B cell (primary cell): ENCODE data around the gene PTPRE. TPM values are rescaled to one million over a fixed set of nuclear protein-coding genes. Genes with fewer than 3 reads are reported as not detected.

Experiments
- ATAC-seq: fragments of 200-7000 bp; cut with Tn5 transposase; one replicate; pipeline ENCODE4 v1.10.0; 2021; ENCODE audit warnings: low read depth, mild to moderate bottlenecking, moderate number of reproducible peaks, moderate library complexity
- CTCF ChIA-PET: fragments of 350-600 bp; sonication (Branson Sonifier 250); formaldehyde crosslinking; loops from one replicate; lab custom pipeline; 2021; ENCODE audit warnings: antibody characterized with exemption, inconsistent platforms; lab: Charles Lee
- POLR2A ChIA-PET: fragments of 350-600 bp; sonication (Branson Sonifier 250); formaldehyde crosslinking; loops from one replicate; lab custom pipeline; 2021; ENCODE audit warnings: antibody characterized with exemption; lab: Charles Lee
- DNase-seq: peaks from one replicate; pipeline ENCODE4 v3.0.0; 2013
- H2AFZ ChIP-seq: 2 replicates; pipeline ENCODE4 v1.6.1; 2012; ENCODE audit warnings: mild to moderate bottlenecking, low read depth, low read length; ENCODE audit not compliant: insufficient read depth, poor library complexity, severe bottlenecking
- H3K27ac ChIP-seq, 2 donors: 1 replicate in 1 of 2; 2 replicates in 1 of 2; pipeline ENCODE4 v1.5.1; 2012 to 2013; ENCODE audit warnings: low read length in 2 of 2, mild to moderate bottlenecking in 2 of 2, moderate library complexity in 1 of 2
- H3K27me3 ChIP-seq, 4 experiments: fragments of 200-600 bp in 1 of 4; sonication (generic) in 1 of 4; replicated peaks in 1 of 4; 1 replicate in 2 of 4; 2 replicates in 2 of 4; pipeline versions ENCODE4 v1.6.1 to v1.7.0; 2013 to 2016; ENCODE audit warnings: low read length in 3 of 4, mild to moderate bottlenecking in 2 of 4, mixed read lengths in 1 of 4, moderate library complexity in 1 of 4; ENCODE audit not compliant: insufficient read depth in 4 of 4, control insufficient read depth in 3 of 4; ENCODE audit errors: control extremely low read depth in 1 of 4
- H3K36me3 ChIP-seq, 2 experiments: replicated peaks in 1 of 2; 1 replicate in 1 of 2; 2 replicates in 1 of 2; pipeline versions ENCODE4 v1.6.1 to v1.7.1; 2013; ENCODE audit warnings: low read length in 1 of 2; ENCODE audit not compliant: insufficient read depth in 2 of 2, control insufficient read depth in 1 of 2; ENCODE audit errors: control extremely low read depth in 1 of 2, extremely low read depth in 1 of 2
- H3K4me1 ChIP-seq, 2 donors: fragments of 200-600 bp in 1 of 2; sonication (generic) in 1 of 2; 1 replicate in 1 of 2; 2 replicates in 1 of 2; pipeline versions ENCODE4 v1.5.1 to v1.6.1; 2013 to 2017; ENCODE audit warnings: low read length in 2 of 2; ENCODE audit not compliant: control insufficient read depth in 2 of 2, insufficient read depth in 2 of 2
- H3K4me2 ChIP-seq: replicated peaks from 2 replicates; pipeline ENCODE3; 2012; ENCODE audit warnings: mild to moderate bottlenecking, low read depth, low read length; ENCODE audit not compliant: poor library complexity, severe bottlenecking
- H3K4me3 ChIP-seq, 5 experiments: fragments of 200-600 bp in 1 of 5; sonication (generic) in 1 of 5; 1 replicate in 3 of 5; 2 replicates in 2 of 5; pipeline versions ENCODE4 v1.5.1 to v1.7.0; 2011 to 2016; ENCODE audit warnings: low read length in 4 of 5, mild to moderate bottlenecking in 4 of 5, low read depth in 2 of 5, control low read depth in 1 of 5, moderate library complexity in 1 of 5; ENCODE audit not compliant: insufficient read depth in 1 of 5; ENCODE audit errors: control extremely low read depth in 1 of 5, extremely low read depth in 1 of 5
- H3K79me2 ChIP-seq: fragments of 200-600 bp; sonication (generic); one replicate; pipeline ENCODE4 v1.6.0; 2016; ENCODE audit warnings: low read length; ENCODE audit not compliant: control insufficient read depth, insufficient read depth
- H3K9ac ChIP-seq: fragments of 200-600 bp; sonication (generic); 2 replicates; pipeline ENCODE4 v1.6.1; 2017; ENCODE audit warnings: mild to moderate bottlenecking, low read length, moderate library complexity
- H3K9me3 ChIP-seq, 3 donors: one replicate each; pipeline versions ENCODE4 v1.6.1 to v1.7.1; 2013; ENCODE audit warnings: low read length in 2 of 3; ENCODE audit not compliant: control insufficient read depth in 2 of 3, insufficient read depth in 1 of 3; ENCODE audit errors: control extremely low read depth in 1 of 3
- H4K20me1 ChIP-seq: 2 replicates; pipeline ENCODE4 v1.6.0; 2012; ENCODE audit warnings: mild to moderate bottlenecking, low read length; ENCODE audit not compliant: insufficient read depth, control insufficient read depth, poor library complexity, severe bottlenecking
- H3K27ac Mint-ChIP-seq: one replicate; pipeline ENCODE4 v1.8.0; 2021; ENCODE audit warnings: mixed read lengths
- H3K27me3 Mint-ChIP-seq: one replicate; pipeline ENCODE4 v1.8.0; 2021; ENCODE audit warnings: mixed read lengths
- H3K4me1 Mint-ChIP-seq: one replicate; pipeline ENCODE4 v1.8.0; 2021; ENCODE audit warnings: mixed read lengths
- H3K4me3 Mint-ChIP-seq: one replicate; pipeline ENCODE4 v1.8.0; 2021; ENCODE audit warnings: mixed read lengths
- H3K9me3 Mint-ChIP-seq: one replicate; pipeline ENCODE4 v1.8.0; 2022; ENCODE audit warnings: mixed read lengths; ENCODE audit not compliant: insufficient read depth
- EZH2 ChIP-seq: IDR thresholded peaks from 2 replicates; pipeline ENCODE4 v1.6.1; 2012; ENCODE audit warnings: borderline replicate concordance, low read depth, mild to moderate bottlenecking, moderate library complexity, low read length; ENCODE audit not compliant: insufficient read depth, poor library complexity, severe bottlenecking
- WGBS: methylation state at CpG from one replicate; pipeline ENCODE4 v1.1.5; 2013; ENCODE audit warnings: missing lambda C conversion rate; ENCODE audit not compliant: insufficient coverage; 5-methylcytosine and 5-hydroxymethylcytosine counted together
- intact Hi-C: fragments of 100-400 bp; cut with micrococcal nuclease; formaldehyde crosslinking; loops from one replicate; pipeline ENCODE4 v1.10.0; 2022
- polyA plus RNA-seq: library from polyadenylated mRNA; depleted of rRNA; stranded (reverse); fragments of >200 nt; gene quantifications from 2 replicates; pipeline ENCODE4 v1.2.3, GENCODE V29; 2012
- total RNA-seq, 2 donors: library from RNA; stranded (reverse); fragments of 120-200 nt in 1 of 2; gene quantifications; 1 replicate in 1 of 2; 2 replicates in 1 of 2; pipeline versions ENCODE4 v1.2.3 to v1.2.4, GENCODE V29; 2013 to 2022
- TF ChIP-seq, protein P1 (sequence below): fragments of 200-600 bp; IDR thresholded peaks from one replicate; pipeline ENCODE4 v1.8.0; 2022; ENCODE audit warnings: antibody characterized with exemption, mild to moderate bottlenecking

PTPRE gene
- total and polyA plus RNA-seq, 2 donors (not counting 1 experiment from before 2014, with no cell fraction given), result 6.6 to 32.7 TPM

DNA sequence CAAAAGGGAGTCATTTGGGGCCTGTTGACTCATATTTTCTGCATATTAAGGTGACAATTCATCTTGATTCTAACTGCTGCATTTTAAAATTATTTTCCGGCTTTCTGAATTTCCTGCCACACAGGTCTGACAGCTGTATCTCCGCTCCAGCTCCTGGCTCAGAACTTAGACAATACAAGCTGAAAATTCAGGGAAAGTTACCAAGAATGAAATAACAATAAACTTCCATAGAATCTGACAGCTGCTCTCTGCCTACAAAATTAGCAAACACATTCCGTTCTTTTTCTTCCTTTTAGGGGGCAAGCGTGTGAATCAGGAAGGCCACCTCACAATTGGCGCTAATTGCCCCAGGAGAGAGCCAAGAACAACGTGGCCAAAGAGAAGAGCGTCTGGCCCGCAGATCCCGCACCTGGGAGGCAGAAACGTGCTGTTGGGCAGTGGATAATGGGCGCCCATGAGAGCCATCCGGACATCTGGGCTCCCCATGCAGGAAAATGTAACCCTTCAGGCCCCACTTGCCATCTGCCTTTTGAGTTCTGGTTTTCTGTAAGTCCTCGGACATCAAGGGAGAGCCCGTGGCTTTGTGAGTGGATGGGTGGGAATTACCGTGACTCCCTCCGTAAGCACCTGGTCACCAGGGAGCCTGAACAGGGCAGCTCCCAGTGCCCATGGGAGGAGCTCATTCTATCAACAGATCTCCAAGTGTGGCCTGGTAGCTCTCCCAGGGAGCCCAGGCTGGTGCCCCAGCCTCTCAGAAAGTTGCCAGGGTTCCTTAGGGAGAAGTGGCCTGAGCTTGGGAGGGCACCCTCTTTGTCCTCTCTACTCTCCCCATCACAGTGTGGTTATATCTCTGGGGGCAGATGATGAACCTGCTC is 19.1 kb upstream of the PTPRE start:
- no peak for TF ChIP-seq EZH2
- TF ChIP-seq, protein P1, sequence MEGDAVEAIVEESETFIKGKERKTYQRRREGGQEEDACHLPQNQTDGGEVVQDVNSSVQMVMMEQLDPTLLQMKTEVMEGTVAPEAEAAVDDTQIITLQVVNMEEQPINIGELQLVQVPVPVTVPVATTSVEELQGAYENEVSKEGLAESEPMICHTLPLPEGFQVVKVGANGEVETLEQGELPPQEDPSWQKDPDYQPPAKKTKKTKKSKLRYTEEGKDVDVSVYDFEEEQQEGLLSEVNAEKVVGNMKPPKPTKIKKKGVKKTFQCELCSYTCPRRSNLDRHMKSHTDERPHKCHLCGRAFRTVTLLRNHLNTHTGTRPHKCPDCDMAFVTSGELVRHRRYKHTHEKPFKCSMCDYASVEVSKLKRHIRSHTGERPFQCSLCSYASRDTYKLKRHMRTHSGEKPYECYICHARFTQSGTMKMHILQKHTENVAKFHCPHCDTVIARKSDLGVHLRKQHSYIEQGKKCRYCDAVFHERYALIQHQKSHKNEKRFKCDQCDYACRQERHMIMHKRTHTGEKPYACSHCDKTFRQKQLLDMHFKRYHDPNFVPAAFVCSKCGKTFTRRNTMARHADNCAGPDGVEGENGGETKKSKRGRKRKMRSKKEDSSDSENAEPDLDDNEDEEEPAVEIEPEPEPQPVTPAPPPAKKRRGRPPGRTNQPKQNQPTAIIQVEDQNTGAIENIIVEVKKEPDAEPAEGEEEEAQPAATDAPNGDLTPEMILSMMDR, result no peak
- ATAC-seq (no peak), DNase-seq (no peak)
- H3K4me1 ChIP-seq, result peaks cover 0 to 3% of the 10 kb centered on the region in 2 donors
- ChIA-PET POLR2A (no interaction called here), CTCF (no interaction called here)
- WGBS, result 94% methylated on average over 10 of the region's 16 CpGs
- no peak overlapping the region for H2AFZ ChIP-seq
- H3K9ac ChIP-seq, result no peak overlapping the region
- Mint-ChIP-seq H3K27ac (no peak overlapping the region), H3K4me1 (no peaks in the 10 kb centered on the region), H3K9me3 (no peaks in the 10 kb centered on the region), H3K4me3 (no peak overlapping the region), H3K27me3 (peaks cover 5% of the 10 kb centered on the region)
- H3K79me2 ChIP-seq, result no peaks in the 10 kb centered on the region
- H3K36me3 ChIP-seq, result no peaks in the 10 kb centered on the region
- no peak overlapping the region for H3K4me2 ChIP-seq
- no peaks in the 10 kb centered on the region for H4K20me1 ChIP-seq
- peaks cover 0 to 3% (median 0%) of the 10 kb centered on the region in 4 experiments for H3K27me3 ChIP-seq
- H3K9me3 ChIP-seq, result no peaks in the 10 kb centered on the region
- intact Hi-C loops, result no loop called here
- H3K4me3 ChIP-seq, result no peak overlapping the region
- no peak overlapping the region for H3K27ac ChIP-seq

DNA sequence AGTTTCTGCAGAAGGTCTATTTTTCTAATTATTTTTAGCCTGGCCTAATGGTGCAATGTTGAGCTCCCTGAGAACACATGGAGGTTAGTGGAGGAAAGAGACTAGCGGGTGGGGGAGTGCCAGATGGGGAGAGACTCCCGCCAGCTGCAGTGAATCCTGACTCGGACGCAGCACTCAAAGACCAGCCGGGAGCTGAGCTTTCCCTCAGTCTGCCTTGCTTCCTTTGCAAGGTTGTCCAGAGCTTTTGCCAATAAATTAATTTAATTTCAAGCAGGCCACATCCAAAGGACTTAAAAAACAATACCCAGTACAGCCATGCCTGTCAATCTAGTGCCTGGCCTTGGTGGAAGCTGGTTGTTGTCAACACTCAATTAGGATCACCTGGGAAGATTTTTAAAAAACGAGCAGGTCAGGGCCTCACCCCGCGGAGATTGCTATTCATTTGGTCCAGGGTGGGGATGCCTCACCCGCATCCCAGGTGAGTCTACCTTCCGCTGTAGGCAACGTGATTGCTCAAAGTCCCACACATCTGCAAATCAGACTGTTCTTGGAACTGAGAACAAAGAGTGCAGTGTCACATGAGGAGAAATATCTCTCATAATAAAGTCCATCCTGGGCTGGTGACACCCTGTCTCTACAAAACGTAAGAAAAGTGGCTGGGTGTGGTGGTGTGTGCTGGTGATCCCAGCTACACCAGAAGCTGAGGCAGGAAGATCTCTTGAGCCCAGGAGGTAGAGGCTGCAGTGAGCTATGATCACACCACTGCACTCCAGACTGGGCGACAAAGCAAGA is 18.2 kb upstream of the PTPRE start:
- intact Hi-C loops, result no loop called here
- H3K9me3 Mint-ChIP-seq, result no peaks in the 10 kb centered on the region

More for the DNA sequence above, 18.2 kb upstream of the PTPRE start:
- Histone ChIP-seq H2AFZ (no peak overlapping the region), H3K4me3 (no peak overlapping the region), H3K4me2 (no peak overlapping the region), H3K36me3 (no peaks in the 10 kb centered on the region), H4K20me1 (no peaks in the 10 kb centered on the region), H3K9ac (no peak overlapping the region), H3K79me2 (no peaks in the 10 kb centered on the region), H3K9me3 (no peaks in the 10 kb centered on the region), H3K4me1 (no peaks in the 10 kb centered on the region), H3K27ac (no peak overlapping the region), H3K27me3 (peaks cover 0 to 3% (median 0%) of the 10 kb centered on the region in 4 experiments)
- WGBS, result 89% methylated on average over 7 of the region's 13 CpGs
- CTCF ChIA-PET, result no interaction called here
- no peak overlapping the region for H3K27ac Mint-ChIP-seq
- no peak overlapping the region for H3K4me3 Mint-ChIP-seq
- ATAC-seq, result no peak
- H3K4me1 Mint-ChIP-seq, result no peaks in the 10 kb centered on the region
- TF ChIP-seq, protein P1, result no peak
- no peak for TF ChIP-seq EZH2
- H3K27me3 Mint-ChIP-seq, result peaks cover 5% of the 10 kb centered on the region
- POLR2A ChIA-PET, result no interaction called here
- no peak for DNase-seq
